ENCODE data around the gene DCAF6. TPM values are rescaled to one million over a fixed set of nuclear protein-coding genes. Genes with fewer than 3 reads are reported as not detected.

DCAF6 gene
- total and polyA plus RNA-seq, 3 experiments from 2014 or later: 15.4 to 24.9 (median 24.8) TPM

Other genes starting within 250 kb of the DCAF6 start
- gene MPZL1, start 214.7 kb upstream of the DCAF6 start, total RNA-seq: 10 to 100 TPM; 15.6 to 17.9 TPM
- gene MPZL1, start 214.7 kb upstream of the DCAF6 start, polyA plus RNA-seq: 8.2 TPM
- under 1 TPM in 1 of 2 experiments, not detected in 1; 0.09 TPM for gene ADCY10, start 22.5 kb upstream of the DCAF6 start, total RNA-seq
- gene ADCY10, start 22.5 kb upstream of the DCAF6 start, polyA plus RNA-seq: not detected
- gene MPC2, start 389 bp downstream of the DCAF6 start, total RNA-seq: 10 to 100 TPM; 56.1 to 57.0 TPM
- 92.4 TPM for gene MPC2, start 389 bp downstream of the DCAF6 start, polyA plus RNA-seq
- under 1 TPM; 0.48 to 0.73 TPM for gene GPR161, start 200.2 kb downstream of the DCAF6 start, total RNA-seq
- gene GPR161, start 200.2 kb downstream of the DCAF6 start, polyA plus RNA-seq: 0.10 TPM
- gene TIPRL, start 242.3 kb downstream of the DCAF6 start, total RNA-seq: 10 to 100 TPM; 41.5 to 46.9 TPM
- gene TIPRL, start 242.3 kb downstream of the DCAF6 start, polyA plus RNA-seq: 38.0 TPM